WTC11 (cell line): ENCODE results near the gene ALDOB. TPM values are rescaled to one million over a fixed set of nuclear protein-coding genes. Genes with fewer than 3 reads are reported as not detected.

Experiments used
- ATAC-seq: fragments of 200-7000 bp; cut with Tn5 transposase; 2 replicates; pipeline ENCODE4 v1.10.0; 2021; ENCODE audit warnings: mild to moderate bottlenecking, moderate library complexity
- CTCF ChIA-PET: fragments of 300-600 bp; sonication (Branson Sonifier 250); formaldehyde crosslinking; loops from one replicate; lab custom pipeline; 2021; ENCODE audit warnings: antibody characterized with exemption; lab: Charles Lee
- POLR2A ChIA-PET: fragments of 350-600 bp; sonication (Branson Sonifier 250); formaldehyde crosslinking; loops from one replicate; lab custom pipeline; 2021; ENCODE audit warnings: antibody characterized with exemption; lab: Charles Lee
- DNase-seq: peaks from one replicate; pipeline ENCODE4 v3.0.0; 2021; ENCODE audit warnings: low spot score
- H3K27ac Mint-ChIP-seq: 2 replicates; pipeline ENCODE4 v1.8.0; 2021; ENCODE audit warnings: mixed read lengths
- H3K27me3 Mint-ChIP-seq: 2 replicates; pipeline ENCODE4 v1.8.0; 2021; ENCODE audit warnings: low read depth, mild to moderate bottlenecking, moderate library complexity, mixed read lengths
- H3K36me3 Mint-ChIP-seq: 2 replicates; pipeline ENCODE4 v1.8.0; 2021; ENCODE audit warnings: mixed read lengths
- H3K4me1 Mint-ChIP-seq: 2 replicates; pipeline ENCODE4 v1.8.0; 2022; ENCODE audit warnings: mixed read lengths
- H3K4me3 Mint-ChIP-seq: 2 replicates; pipeline ENCODE4 v1.8.0; 2021; ENCODE audit warnings: mild to moderate bottlenecking, moderate library complexity, mixed read lengths
- H3K9me3 Mint-ChIP-seq: 2 replicates; pipeline ENCODE4 v1.8.0; 2021; ENCODE audit warnings: mixed read lengths
- FOXJ3 ChIP-seq: sonication (generic); formaldehyde crosslinking; IDR thresholded peaks from 2 replicates; pipeline ENCODE4 v1.9.0; 2021; ENCODE audit warnings: missing genetic modification reagents, mild to moderate bottlenecking, borderline replicate concordance
- GRHL2 ChIP-seq: fragments of 250-450 bp; sonication (Bioruptor Pico); IDR thresholded peaks from 2 replicates; pipeline ENCODE4 v1.8.0; 2022; ENCODE audit warnings: mild to moderate bottlenecking, moderate library complexity; ENCODE audit not compliant: insufficient replicate concordance, severe bottlenecking
- IRF1 ChIP-seq: sonication (generic); formaldehyde crosslinking; IDR thresholded peaks from 2 replicates; pipeline ENCODE4 v1.8.0; 2023; ENCODE audit warnings: missing genetic modification reagents
- NR2C2 ChIP-seq: sonication (generic); formaldehyde crosslinking; IDR thresholded peaks from 2 replicates; pipeline ENCODE4 v1.8.0; 2022; ENCODE audit warnings: mild to moderate bottlenecking, missing genetic modification reagents
- NR3C1 ChIP-seq: sonication (generic); formaldehyde crosslinking; conservative IDR thresholded peaks from 2 replicates; pipeline ENCODE4 v1.8.1; 2023; ENCODE audit warnings: low read depth, mild to moderate bottlenecking, missing genetic modification reagents
- OVOL2 ChIP-seq: fragments of 250-450 bp; sonication (Bioruptor Pico); IDR thresholded peaks from 2 replicates; pipeline ENCODE4 v1.9.0; 2021; ENCODE audit warnings: mild to moderate bottlenecking, borderline replicate concordance
- RORB ChIP-seq: fragments of 250-450 bp; sonication (Bioruptor Pico); IDR thresholded peaks from 2 replicates; pipeline ENCODE4 v1.9.0; 2021; ENCODE audit warnings: mild to moderate bottlenecking
- SOX15 ChIP-seq: fragments of 250-450 bp; sonication (Bioruptor Pico); IDR thresholded peaks from 2 replicates; pipeline ENCODE4 v1.9.0; 2021; ENCODE audit warnings: mild to moderate bottlenecking
- TEAD4 ChIP-seq: sonication (generic); formaldehyde crosslinking; IDR thresholded peaks from 2 replicates; pipeline ENCODE4 v1.8.0; 2022; ENCODE audit warnings: mild to moderate bottlenecking, missing genetic modification reagents
- total RNA-seq: library from RNA; stranded (reverse); gene quantifications from 3 replicates; pipeline ENCODE4 v1.2.3, GENCODE V29; 2021
- TF ChIP-seq, protein P1 (sequence below): sonication (generic); formaldehyde crosslinking; conservative IDR thresholded peaks from 2 replicates; pipeline ENCODE4 v1.8.1; 2023; ENCODE audit warnings: mild to moderate bottlenecking, low read depth, missing genetic modification reagents, moderate library complexity
- TF ChIP-seq, protein P2 (sequence below): sonication (generic); formaldehyde crosslinking; IDR thresholded peaks from 2 replicates; pipeline ENCODE4 v1.8.1; 2023; ENCODE audit warnings: mild to moderate bottlenecking, missing genetic modification reagents
- TF ChIP-seq, protein P3 (sequence below): sonication (generic); formaldehyde crosslinking; IDR thresholded peaks from 2 replicates; pipeline ENCODE4 v1.8.1; 2023; ENCODE audit warnings: mild to moderate bottlenecking, moderate library complexity, missing genetic modification reagents
- TF ChIP-seq, protein P4 (sequence below): sonication (generic); formaldehyde crosslinking; conservative IDR thresholded peaks from 2 replicates; pipeline ENCODE4 v1.8.1; 2022; ENCODE audit warnings: mild to moderate bottlenecking, missing genetic modification reagents
- TF ChIP-seq, protein P5 (sequence below): fragments of 250-450 bp; sonication (Bioruptor Pico); conservative IDR thresholded peaks from 2 replicates; pipeline ENCODE4 v1.9.0; 2021; ENCODE audit warnings: mild to moderate bottlenecking
- TF ChIP-seq, protein P6 (sequence below): sonication (generic); formaldehyde crosslinking; IDR thresholded peaks from 2 replicates; pipeline ENCODE4 v1.8.1; 2022; ENCODE audit warnings: low read depth, mild to moderate bottlenecking, moderate library complexity, missing genetic modification reagents, borderline replicate concordance

The ALDOB gene
- total RNA-seq, 1 experiment from 2014 or later: 0.94 TPM

GRCh38 chr9:101457003-101457402 is 21.4 kb upstream of the ALDOB start (continued):
- TF ChIP-seq IRF1 (CRISPR knock-in tag) (no peak), TEAD4 (no peak)
- TF ChIP-seq, all 79 proteins: peak for 0

DNA sequence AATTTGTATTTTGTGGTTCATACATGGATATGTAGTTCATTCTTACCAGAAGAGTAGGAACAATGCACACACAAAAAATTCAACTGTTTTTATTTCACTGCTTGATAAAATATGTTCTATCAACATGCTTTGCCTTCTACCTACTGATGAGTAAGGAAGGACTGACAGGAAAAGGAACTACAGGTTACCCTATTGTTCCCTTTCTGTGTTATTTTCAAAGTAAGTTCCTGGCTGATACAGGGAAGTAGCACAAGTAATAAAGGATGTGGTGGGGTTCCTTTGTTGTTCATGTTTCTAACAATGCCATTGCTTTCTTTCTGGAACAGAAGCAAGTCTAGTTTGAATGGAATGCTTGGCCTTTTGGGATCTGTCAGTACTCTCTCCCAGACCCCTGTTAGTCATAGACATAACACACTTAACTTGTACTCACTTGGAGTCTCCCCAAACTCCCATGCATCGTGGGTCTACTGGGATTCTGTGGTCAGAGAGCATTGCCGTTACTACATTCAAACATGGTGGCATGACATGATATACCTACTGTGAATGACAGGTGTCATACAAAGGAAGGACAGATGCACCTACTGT is 20.2 kb upstream of the ALDOB start:
- H3K27ac Mint-ChIP-seq: no peak overlapping the region
- TF ChIP-seq, protein P1, sequence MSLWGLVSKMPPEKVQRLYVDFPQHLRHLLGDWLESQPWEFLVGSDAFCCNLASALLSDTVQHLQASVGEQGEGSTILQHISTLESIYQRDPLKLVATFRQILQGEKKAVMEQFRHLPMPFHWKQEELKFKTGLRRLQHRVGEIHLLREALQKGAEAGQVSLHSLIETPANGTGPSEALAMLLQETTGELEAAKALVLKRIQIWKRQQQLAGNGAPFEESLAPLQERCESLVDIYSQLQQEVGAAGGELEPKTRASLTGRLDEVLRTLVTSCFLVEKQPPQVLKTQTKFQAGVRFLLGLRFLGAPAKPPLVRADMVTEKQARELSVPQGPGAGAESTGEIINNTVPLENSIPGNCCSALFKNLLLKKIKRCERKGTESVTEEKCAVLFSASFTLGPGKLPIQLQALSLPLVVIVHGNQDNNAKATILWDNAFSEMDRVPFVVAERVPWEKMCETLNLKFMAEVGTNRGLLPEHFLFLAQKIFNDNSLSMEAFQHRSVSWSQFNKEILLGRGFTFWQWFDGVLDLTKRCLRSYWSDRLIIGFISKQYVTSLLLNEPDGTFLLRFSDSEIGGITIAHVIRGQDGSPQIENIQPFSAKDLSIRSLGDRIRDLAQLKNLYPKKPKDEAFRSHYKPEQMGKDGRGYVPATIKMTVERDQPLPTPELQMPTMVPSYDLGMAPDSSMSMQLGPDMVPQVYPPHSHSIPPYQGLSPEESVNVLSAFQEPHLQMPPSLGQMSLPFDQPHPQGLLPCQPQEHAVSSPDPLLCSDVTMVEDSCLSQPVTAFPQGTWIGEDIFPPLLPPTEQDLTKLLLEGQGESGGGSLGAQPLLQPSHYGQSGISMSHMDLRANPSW (CRISPR knock-in tag): no peak
- TF ChIP-seq, protein P2, sequence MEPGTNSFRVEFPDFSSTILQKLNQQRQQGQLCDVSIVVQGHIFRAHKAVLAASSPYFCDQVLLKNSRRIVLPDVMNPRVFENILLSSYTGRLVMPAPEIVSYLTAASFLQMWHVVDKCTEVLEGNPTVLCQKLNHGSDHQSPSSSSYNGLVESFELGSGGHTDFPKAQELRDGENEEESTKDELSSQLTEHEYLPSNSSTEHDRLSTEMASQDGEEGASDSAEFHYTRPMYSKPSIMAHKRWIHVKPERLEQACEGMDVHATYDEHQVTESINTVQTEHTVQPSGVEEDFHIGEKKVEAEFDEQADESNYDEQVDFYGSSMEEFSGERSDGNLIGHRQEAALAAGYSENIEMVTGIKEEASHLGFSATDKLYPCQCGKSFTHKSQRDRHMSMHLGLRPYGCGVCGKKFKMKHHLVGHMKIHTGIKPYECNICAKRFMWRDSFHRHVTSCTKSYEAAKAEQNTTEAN: no peak
- TF ChIP-seq OVOL2 (CRISPR knock-in tag) (no peak), FOXJ3 (CRISPR knock-in tag) (no peak), NR3C1 (CRISPR knock-in tag) (no peak), NR2C2 (CRISPR knock-in tag) (no peak), SOX15 (no peak), RORB (CRISPR knock-in tag) (no peak), GRHL2 (CRISPR knock-in tag) (no peak)
- TF ChIP-seq, protein P3, sequence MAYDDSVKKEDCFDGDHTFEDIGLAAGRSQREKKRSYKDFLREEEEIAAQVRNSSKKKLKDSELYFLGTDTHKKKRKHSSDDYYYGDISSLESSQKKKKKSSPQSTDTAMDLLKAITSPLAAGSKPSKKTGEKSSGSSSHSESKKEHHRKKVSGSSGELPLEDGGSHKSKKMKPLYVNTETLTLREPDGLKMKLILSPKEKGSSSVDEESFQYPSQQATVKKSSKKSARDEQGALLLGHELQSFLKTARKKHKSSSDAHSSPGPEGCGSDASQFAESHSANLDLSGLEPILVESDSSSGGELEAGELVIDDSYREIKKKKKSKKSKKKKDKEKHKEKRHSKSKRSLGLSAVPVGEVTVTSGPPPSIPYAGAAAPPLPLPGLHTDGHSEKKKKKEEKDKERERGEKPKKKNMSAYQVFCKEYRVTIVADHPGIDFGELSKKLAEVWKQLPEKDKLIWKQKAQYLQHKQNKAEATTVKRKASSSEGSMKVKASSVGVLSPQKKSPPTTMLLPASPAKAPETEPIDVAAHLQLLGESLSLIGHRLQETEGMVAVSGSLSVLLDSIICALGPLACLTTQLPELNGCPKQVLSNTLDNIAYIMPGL: no peak
- TF ChIP-seq, protein P4, sequence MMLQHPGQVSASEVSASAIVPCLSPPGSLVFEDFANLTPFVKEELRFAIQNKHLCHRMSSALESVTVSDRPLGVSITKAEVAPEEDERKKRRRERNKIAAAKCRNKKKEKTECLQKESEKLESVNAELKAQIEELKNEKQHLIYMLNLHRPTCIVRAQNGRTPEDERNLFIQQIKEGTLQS (CRISPR knock-in tag): no peak
- TF ChIP-seq, protein P5, sequence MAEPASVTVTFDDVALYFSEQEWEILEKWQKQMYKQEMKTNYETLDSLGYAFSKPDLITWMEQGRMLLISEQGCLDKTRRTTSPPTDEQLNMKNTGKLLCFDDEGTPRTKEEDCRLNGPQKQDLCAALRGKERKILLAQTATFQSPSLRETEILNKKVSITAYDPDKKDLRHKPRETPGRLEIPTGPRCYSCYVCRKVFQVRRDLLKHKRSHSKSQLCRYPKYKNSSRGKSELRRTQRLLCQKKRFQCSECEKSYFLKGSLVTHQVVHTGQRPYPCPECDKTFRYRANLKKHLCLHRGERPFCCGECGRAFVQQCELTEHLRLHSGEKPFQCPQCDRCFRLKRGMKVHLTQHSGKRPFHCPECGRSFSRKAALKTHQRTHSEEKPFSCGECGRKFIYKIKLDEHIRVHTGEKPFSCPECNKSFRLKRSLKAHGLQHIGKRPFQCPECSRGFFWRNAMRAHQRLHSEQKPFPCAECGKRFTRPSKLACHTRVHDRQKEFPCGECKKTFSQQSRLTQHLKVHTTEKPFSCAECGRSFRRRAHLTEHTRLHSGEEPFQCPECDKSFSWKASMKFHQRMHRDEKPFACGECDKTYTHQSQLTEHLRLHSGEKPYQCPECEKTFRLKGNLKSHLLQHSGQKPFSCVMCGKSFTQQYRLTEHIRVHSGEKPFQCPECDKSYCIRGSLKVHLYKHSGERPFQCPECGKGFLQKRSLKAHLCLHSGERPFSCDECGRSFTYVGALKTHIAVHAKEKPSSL (CRISPR knock-in tag): no peak
- TF ChIP-seq, protein P6, sequence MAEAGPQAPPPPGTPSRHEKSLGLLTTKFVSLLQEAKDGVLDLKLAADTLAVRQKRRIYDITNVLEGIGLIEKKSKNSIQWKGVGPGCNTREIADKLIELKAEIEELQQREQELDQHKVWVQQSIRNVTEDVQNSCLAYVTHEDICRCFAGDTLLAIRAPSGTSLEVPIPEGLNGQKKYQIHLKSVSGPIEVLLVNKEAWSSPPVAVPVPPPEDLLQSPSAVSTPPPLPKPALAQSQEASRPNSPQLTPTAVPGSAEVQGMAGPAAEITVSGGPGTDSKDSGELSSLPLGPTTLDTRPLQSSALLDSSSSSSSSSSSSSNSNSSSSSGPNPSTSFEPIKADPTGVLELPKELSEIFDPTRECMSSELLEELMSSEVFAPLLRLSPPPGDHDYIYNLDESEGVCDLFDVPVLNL (CRISPR knock-in tag): no peak
- no peaks in the 10 kb centered on the region; the same call in 1 of the 2 replicates for H3K27me3 Mint-ChIP-seq
- H3K4me3 Mint-ChIP-seq: no peak overlapping the region
- peaks cover 31% of the 10 kb centered on the region for H3K9me3 Mint-ChIP-seq
- H3K36me3 Mint-ChIP-seq: peaks cover 22% of the 10 kb centered on the region
- CTCF ChIA-PET: interaction anchor here (0.9 kb wide), 1 partner anchor 112 kb away, joined by 3 read pairs; no protein-coding TSS in a partner anchor
- no peak for ATAC-seq
- POLR2A ChIA-PET: no interaction called here
- no peak for DNase-seq
- peaks cover 32% of the 10 kb centered on the region for H3K4me1 Mint-ChIP-seq
